ENCODE measurements around the gene FCHSD2.

DNA sequence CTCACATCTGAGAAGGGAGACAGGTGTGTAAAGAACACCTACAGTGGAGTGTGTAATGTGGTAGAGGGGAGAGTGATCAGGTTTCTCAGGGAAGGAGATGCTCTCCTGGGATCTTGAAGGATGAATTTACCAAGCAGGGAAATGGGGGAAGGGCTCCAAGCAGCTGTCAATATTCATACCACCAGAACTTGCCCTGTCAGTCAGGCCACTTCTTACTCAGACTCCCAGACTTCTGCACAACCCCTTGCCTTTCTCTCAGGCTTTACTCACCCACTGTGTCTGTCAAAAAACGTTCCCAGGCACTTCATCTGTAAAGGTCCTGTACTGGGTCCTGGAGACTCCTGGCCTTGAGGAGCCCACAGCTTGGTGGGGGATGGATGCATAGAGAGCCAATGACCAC lies 14.0 kb upstream of the FCHSD2 start:
- TF ChIP-seq GLI4 (tag by site-specific recombination; IDR thresholded peaks at IDR 0.05) (no peak), KLF16 (tag by site-specific recombination; IDR thresholded peaks at IDR 0.05) (no peak), ZNF621 (tag by site-specific recombination; IDR thresholded peaks at IDR 0.05) (no peak), ZNF561 (tag by site-specific recombination; IDR thresholded peaks at IDR 0.05; ENCODE audit: borderline replicate concordance) (no peak), ZBTB17 (tag by site-specific recombination; IDR thresholded peaks at IDR 0.05) (no peak), ZNF529 (tag by site-specific recombination; IDR thresholded peaks at IDR 0.05; ENCODE audit: insufficient replicate concordance) (no peak), ZNF664 (tag by site-specific recombination; IDR thresholded peaks at IDR 0.05) (no peak), ZNF791 (tag by site-specific recombination; IDR thresholded peaks at IDR 0.05) (no peak)
- TF ChIP-seq, protein P1, sequence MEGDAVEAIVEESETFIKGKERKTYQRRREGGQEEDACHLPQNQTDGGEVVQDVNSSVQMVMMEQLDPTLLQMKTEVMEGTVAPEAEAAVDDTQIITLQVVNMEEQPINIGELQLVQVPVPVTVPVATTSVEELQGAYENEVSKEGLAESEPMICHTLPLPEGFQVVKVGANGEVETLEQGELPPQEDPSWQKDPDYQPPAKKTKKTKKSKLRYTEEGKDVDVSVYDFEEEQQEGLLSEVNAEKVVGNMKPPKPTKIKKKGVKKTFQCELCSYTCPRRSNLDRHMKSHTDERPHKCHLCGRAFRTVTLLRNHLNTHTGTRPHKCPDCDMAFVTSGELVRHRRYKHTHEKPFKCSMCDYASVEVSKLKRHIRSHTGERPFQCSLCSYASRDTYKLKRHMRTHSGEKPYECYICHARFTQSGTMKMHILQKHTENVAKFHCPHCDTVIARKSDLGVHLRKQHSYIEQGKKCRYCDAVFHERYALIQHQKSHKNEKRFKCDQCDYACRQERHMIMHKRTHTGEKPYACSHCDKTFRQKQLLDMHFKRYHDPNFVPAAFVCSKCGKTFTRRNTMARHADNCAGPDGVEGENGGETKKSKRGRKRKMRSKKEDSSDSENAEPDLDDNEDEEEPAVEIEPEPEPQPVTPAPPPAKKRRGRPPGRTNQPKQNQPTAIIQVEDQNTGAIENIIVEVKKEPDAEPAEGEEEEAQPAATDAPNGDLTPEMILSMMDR (tag by site-specific recombination; IDR thresholded peaks at IDR 0.05) = no peak

All from HEK293 (cell line).